ENCODE results near the gene TMEM62.

DNA sequence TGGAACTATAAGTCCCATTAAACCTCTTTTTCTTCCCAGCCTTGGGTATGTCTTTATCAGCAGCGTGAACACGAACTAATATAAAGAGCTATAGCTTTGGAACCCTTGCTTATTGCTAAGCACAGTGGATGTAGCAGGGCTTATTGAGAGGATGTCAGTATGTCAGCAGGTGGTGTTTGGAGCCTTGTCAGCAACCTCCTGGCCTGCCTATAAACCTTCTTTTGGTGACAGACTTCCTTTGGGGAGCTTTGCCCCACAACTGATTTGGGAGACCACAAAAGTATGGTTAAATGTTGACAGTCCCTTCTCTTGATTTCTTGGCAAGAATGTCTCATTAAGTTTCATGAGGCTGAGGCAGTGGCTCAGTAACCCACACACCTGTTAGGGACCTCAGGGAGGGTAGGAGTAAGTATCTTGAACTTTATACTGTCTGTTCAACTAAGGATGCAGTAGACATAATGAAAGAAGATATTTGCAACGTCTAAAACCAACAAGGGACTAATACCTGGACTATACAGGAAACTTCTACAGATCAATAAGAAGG is 66.6 kb downstream of the TMEM62 start:
- no peak for TF ChIP-seq CTCF (conservative IDR thresholded peaks at IDR 0.05; ENCODE audit: low read length)
- TF ChIP-seq EZH2phosphoT487 (IDR thresholded peaks at IDR 0.05; ENCODE audit: borderline replicate concordance), result no peak
